OCI-LY3 (cell line): ENCODE data around the gene NAT9.

ENCODE experiments used
- H2AFZ ChIP-seq: fragments of 200-600, 300-600 bp; shearing (Covaris generic); 2 replicates; pipeline ENCODE4 v1.6.0; 2014; ENCODE audit warnings: antibody characterized with exemption, low read depth, low read length
- H3K27ac ChIP-seq: fragments of 200-600, 300-600 bp; sonication (generic); 2 replicates; pipeline ENCODE4 v1.5.1; 2014; ENCODE audit warnings: mild to moderate bottlenecking, low read length, moderate library complexity, mixed read lengths
- H3K27me3 ChIP-seq: fragments of 200-600, 300-600 bp; sonication (generic); 2 replicates; pipeline ENCODE4 v1.6.1; 2014; ENCODE audit warnings: low read depth, low read length, mixed read lengths
- H3K36me3 ChIP-seq: fragments of 200-600, 300-600 bp; sonication (generic); replicated peaks from 2 replicates; pipeline ENCODE3; 2014; ENCODE audit warnings: low read depth, low read length, mixed read lengths
- H3K4me1 ChIP-seq: fragments of 300-600, 200-600 bp; sonication (generic); 2 replicates; pipeline ENCODE4 v1.6.1; 2014; ENCODE audit warnings: low read length, mixed read lengths
- H3K4me2 ChIP-seq: fragments of 200-600, 300-600 bp; sonication (generic); 2 replicates; pipeline ENCODE4 v1.6.1; 2014; ENCODE audit warnings: low read length, mixed read lengths
- H3K4me3 ChIP-seq: fragments of 300-600, 200-600 bp; sonication (generic); 2 replicates; pipeline ENCODE4 v1.5.1; 2014; ENCODE audit warnings: antibody characterized with exemption, mild to moderate bottlenecking, low read length, moderate library complexity
- H3K79me2 ChIP-seq: fragments of 300-600, 200-600 bp; shearing (Covaris generic); 2 replicates; pipeline ENCODE4 v1.6.1; 2014; ENCODE audit warnings: mild to moderate bottlenecking, low read length, mixed read lengths
- H3K9ac ChIP-seq: fragments of 300-600, 200-600 bp; shearing (Covaris generic); 2 replicates; pipeline ENCODE4 v1.6.0; 2014; ENCODE audit warnings: mild to moderate bottlenecking, low read length, moderate library complexity
- H3K9me3 ChIP-seq: fragments of 200-600, 300-600 bp; shearing (Covaris generic); 2 replicates; pipeline ENCODE4 v1.6.1; 2014; ENCODE audit warnings: low read length, mixed read lengths; ENCODE audit not compliant: insufficient read depth
- H4K20me1 ChIP-seq: fragments of 200-600, 300-600 bp; sonication (generic); 2 replicates; pipeline ENCODE4 v1.6.1; 2016; ENCODE audit warnings: low read length, mixed read lengths; ENCODE audit not compliant: insufficient read depth
- EZH2phosphoT487 ChIP-seq: fragments of 200-600 bp; shearing (Covaris generic); IDR thresholded peaks from 2 replicates; pipeline ENCODE4 v1.6.1; 2018; ENCODE audit warnings: antibody characterized with exemption, mixed run types, low read depth
- TF ChIP-seq, protein P1 (sequence below): fragments of 200-600, 300-600 bp; sonication (generic); IDR thresholded peaks from 2 replicates; pipeline ENCODE4 v1.5.1; 2014; ENCODE audit warnings: antibody characterized with exemption, low read length, low read depth

The NAT9 gene

DNA sequence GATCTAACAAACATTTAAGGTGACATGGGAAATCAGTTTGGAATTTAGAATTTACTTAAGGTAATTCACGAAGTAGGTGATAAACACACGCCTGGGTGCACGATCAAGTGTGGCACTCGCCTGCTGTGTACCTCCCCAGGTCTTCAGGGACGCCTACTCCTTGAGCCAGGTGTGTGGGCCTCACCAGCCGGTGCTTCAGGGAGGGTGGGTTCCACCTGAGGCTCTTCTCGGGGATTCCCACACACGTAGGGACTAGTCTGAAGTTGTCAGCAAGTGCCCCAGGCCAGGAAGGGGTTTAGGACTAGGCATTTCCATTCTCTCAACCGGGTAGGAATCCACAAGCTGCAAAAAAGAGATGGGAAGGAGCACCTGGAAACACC is 9.8 kb upstream of the NAT9 start:
- H3K27ac ChIP-seq = no peak overlapping the region
- no peak overlapping the region for H2AFZ ChIP-seq
- H3K4me3 ChIP-seq = no peak overlapping the region
- H3K9ac ChIP-seq = no peak overlapping the region
- no peaks in the 10 kb centered on the region for H3K27me3 ChIP-seq
- H3K9me3 ChIP-seq = no peaks in the 10 kb centered on the region
- H3K36me3 ChIP-seq = no peaks in the 10 kb centered on the region
- peaks cover 3% of the 10 kb centered on the region for H3K4me1 ChIP-seq
- H4K20me1 ChIP-seq = no peaks in the 10 kb centered on the region
- H3K79me2 ChIP-seq = no peaks in the 10 kb centered on the region
- no peak overlapping the region for H3K4me2 ChIP-seq
- TF ChIP-seq, protein P1, sequence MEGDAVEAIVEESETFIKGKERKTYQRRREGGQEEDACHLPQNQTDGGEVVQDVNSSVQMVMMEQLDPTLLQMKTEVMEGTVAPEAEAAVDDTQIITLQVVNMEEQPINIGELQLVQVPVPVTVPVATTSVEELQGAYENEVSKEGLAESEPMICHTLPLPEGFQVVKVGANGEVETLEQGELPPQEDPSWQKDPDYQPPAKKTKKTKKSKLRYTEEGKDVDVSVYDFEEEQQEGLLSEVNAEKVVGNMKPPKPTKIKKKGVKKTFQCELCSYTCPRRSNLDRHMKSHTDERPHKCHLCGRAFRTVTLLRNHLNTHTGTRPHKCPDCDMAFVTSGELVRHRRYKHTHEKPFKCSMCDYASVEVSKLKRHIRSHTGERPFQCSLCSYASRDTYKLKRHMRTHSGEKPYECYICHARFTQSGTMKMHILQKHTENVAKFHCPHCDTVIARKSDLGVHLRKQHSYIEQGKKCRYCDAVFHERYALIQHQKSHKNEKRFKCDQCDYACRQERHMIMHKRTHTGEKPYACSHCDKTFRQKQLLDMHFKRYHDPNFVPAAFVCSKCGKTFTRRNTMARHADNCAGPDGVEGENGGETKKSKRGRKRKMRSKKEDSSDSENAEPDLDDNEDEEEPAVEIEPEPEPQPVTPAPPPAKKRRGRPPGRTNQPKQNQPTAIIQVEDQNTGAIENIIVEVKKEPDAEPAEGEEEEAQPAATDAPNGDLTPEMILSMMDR = no peak
- TF ChIP-seq EZH2phosphoT487 = no peak

DNA sequence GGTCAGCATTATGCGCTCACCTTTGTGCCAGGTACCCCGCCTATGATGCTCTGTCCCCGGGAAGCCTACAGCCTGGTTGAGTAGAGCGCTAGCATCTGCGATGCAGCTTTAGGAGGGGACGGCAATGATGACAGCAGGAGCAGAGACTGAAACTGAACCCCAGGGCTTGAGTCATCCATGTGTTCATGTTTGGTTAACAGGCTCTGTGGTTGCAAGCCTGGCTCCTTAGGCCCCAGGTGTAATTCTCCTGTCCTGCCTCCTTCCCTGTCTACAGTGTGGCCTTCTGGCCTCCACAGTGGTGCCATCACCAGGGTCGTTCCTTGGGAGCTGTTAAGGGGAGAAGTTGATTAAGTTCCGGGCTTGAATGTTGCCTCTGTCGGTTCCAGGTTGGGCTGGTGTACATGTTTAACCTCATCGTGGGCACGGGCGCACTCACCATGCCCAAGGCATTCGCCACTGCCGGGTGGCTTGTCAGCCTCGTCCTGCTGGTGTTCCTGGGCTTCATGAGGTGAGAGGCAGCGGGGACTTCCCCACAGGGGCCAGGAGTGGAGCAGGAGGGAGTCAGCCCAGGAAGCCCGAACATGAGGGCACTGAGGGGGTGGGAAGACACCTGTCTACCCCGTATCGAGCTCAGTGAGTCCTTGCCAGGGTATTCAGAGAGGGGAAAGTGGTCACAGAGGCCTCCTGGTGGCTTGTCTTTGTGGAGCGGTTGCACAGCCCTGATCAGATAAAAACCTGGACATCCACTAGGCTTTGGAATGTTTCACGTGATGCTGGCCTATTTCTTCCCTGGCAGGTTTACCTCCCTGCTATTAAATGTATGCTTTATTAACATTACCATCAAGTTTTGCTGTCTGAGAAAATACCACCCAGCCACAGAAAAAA is 9.2 kb upstream of the NAT9 start:
- H3K9ac ChIP-seq = no peak overlapping the region

DNA sequence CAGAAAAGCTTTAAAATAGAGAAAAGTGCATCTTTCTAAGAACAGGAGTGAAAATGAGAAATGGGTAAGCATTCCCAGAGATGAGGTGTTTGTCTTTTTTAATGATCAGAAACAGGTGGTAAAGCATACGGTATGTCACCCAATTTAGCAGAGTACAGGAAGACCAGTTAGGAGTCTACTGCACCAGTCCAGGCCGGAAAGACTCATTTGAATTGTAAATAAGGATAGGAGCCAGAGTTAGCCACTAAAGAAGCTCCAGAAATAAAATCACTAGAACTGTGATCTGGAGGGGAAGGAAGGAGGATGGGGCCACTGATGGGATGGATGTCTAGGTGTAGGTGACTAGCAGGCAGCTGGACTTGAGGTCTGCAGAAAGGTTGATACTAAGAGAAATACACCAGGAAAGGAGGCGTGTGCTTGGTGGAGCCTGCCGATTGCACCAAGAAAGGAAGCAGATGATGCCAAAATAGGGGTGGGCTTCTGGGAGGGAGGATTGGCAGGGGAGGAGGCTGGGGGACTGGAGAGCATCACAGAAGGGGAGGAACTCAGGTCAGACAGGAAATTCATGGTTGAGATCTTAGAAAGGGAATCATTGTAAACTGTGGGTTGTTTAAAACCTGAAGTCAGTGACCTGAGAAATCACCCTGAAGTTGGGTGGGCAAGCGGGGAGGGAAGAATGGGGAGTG is 8.1 kb upstream of the NAT9 start:
- Histone ChIP-seq H3K27me3 (no peaks in the 10 kb centered on the region), H3K36me3 (no peaks in the 10 kb centered on the region)
- TF ChIP-seq, protein P1 = no peak
- no peak for TF ChIP-seq EZH2phosphoT487

More for the DNA sequence above, 9.2 kb upstream of the NAT9 start:
- no peak overlapping the region for H2AFZ ChIP-seq
- H4K20me1 ChIP-seq = no peaks in the 10 kb centered on the region
- no peak for TF ChIP-seq EZH2phosphoT487
- TF ChIP-seq, protein P1 = no peak
- no peaks in the 10 kb centered on the region for H3K27me3 ChIP-seq
- no peak overlapping the region for H3K4me3 ChIP-seq
- no peaks in the 10 kb centered on the region for H3K9me3 ChIP-seq
- no peaks in the 10 kb centered on the region for H3K79me2 ChIP-seq
- H3K4me2 ChIP-seq = no peak overlapping the region
- H3K27ac ChIP-seq = no peak overlapping the region
- H3K36me3 ChIP-seq = no peaks in the 10 kb centered on the region
- peaks cover 4% of the 10 kb centered on the region for H3K4me1 ChIP-seq

DNA sequence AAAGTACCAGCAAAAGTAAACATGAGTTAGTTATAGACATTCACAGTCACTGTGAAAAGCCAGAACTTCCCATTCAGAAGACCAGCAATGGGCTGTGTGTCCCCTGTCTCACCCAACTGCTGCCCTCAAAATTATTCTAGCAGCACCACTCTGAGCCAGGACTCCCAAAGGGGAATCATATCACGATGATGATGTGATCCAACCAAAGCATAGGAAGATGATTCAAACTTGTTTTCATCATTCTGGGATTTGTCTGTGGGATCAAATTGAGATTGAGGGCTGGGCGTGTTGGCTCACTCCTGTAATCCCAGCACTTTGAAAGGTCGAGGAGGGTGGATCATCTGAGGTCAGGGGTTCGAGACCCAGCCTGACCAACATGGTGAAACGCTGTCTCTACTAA is 6.4 kb upstream of the NAT9 start:
- no peaks in the 10 kb centered on the region for H4K20me1 ChIP-seq
- no peak overlapping the region for H3K27ac ChIP-seq
- TF ChIP-seq EZH2phosphoT487 = no peak
- TF ChIP-seq, protein P1 = no peak
- H3K9me3 ChIP-seq = no peaks in the 10 kb centered on the region
- H2AFZ ChIP-seq = no peak overlapping the region
- H3K27me3 ChIP-seq = no peaks in the 10 kb centered on the region
- no peak overlapping the region for H3K9ac ChIP-seq
- no peak overlapping the region for H3K4me3 ChIP-seq
- H3K36me3 ChIP-seq = no peaks in the 10 kb centered on the region
- H3K4me2 ChIP-seq = no peak overlapping the region
- H3K4me1 ChIP-seq = peaks cover 18% of the 10 kb centered on the region
- H3K79me2 ChIP-seq = no peaks in the 10 kb centered on the region

More for the DNA sequence above, 8.1 kb upstream of the NAT9 start:
- no peaks in the 10 kb centered on the region for H3K9me3 ChIP-seq
- peaks cover 15% of the 10 kb centered on the region for H3K4me1 ChIP-seq
- no peak overlapping the region for H3K9ac ChIP-seq
- no peaks in the 10 kb centered on the region for H3K79me2 ChIP-seq
- no peak overlapping the region for H3K4me2 ChIP-seq
- H2AFZ ChIP-seq = no peak overlapping the region
- no peak overlapping the region for H3K27ac ChIP-seq
- H4K20me1 ChIP-seq = no peaks in the 10 kb centered on the region
- no peak overlapping the region for H3K4me3 ChIP-seq
